ENCODE results near the gene MCF2L.
"Not testable (repeated sequence)": the region's sequence is repeated elsewhere in the genome, so short reads cannot be mapped to it uniquely, and the experiment has no call there.

Gene MCF2L

GRCh38 chr13:113072376-113072775 is 103.4 kb downstream of the MCF2L start:
- no peak for DNase-seq

- DNase-seq = no peak
These were observed 104.9 kb downstream of the MCF2L start for GRCh38 chr13:113073942-113074341.

GRCh38 chr13:113074401-113074800 is 105.4 kb downstream of the MCF2L start:
- DNase-seq = no peak

- no peak for DNase-seq
These were observed 105.9 kb downstream of the MCF2L start for GRCh38 chr13:113074876-113075275.

- no peak for DNase-seq
These were observed 106.7 kb downstream of the MCF2L start for GRCh38 chr13:113075711-113076110.

GRCh38 chr13:113076681-113077401 is 107.8 kb downstream of the MCF2L start:
- no peak for DNase-seq

- no peak for DNase-seq
These were observed 108.5 kb downstream of the MCF2L start for GRCh38 chr13:113077566-113077952.

GRCh38 chr13:113077953-113078901 is 109.2 kb downstream of the MCF2L start:
- DNase-seq = no peak

- no peak for DNase-seq
These were observed 110.1 kb downstream of the MCF2L start for GRCh38 chr13:113078902-113079780.

- not testable (repeated sequence) for DNase-seq
These were observed 110.7 kb downstream of the MCF2L start for GRCh38 chr13:113079781-113080080.

- no peak for DNase-seq
These were observed 111.4 kb downstream of the MCF2L start for GRCh38 chr13:113080361-113080831.

- DNase-seq = no peak
These were observed 112.0 kb downstream of the MCF2L start for GRCh38 chr13:113080901-113081521.

GRCh38 chr13:113082198-113083021 is 113.4 kb downstream of the MCF2L start:
- no peak for DNase-seq

GRCh38 chr13:113083022-113083373 is 114.0 kb downstream of the MCF2L start:
- DNase-seq = no peak

GRCh38 chr13:113083402-113084061 is 114.5 kb downstream of the MCF2L start:
- DNase-seq = no peak

GRCh38 chr13:113084094-113084942 is 115.3 kb downstream of the MCF2L start:
- no peak for DNase-seq

GRCh38 chr13:113084943-113085540 is 116.0 kb downstream of the MCF2L start:
- no peak for DNase-seq

- no peak for DNase-seq
These were observed 117.2 kb downstream of the MCF2L start for GRCh38 chr13:113086031-113086750.
